ENCODE results near the gene TBL2. TPM values are rescaled to one million over a fixed set of nuclear protein-coding genes. Genes with fewer than 3 reads are reported as not detected.

Gene TBL2
- total RNA-seq, 1 experiment from 2014 or later, result 32.3 TPM

GRCh38 chr7:73549176-73549575 is 29.2 kb downstream of the TBL2 start:
- ATAC-seq, result no peak
- no peak for DNase-seq (ENCODE audit: low spot score)
- TF ChIP-seq TEAD4 (CRISPR knock-in tag; IDR thresholded peaks at IDR 0.05) (no peak), ZNF425 (CRISPR knock-in tag; conservative IDR thresholded peaks at IDR 0.05) (no peak), ZNF281 (CRISPR knock-in tag; IDR thresholded peaks at IDR 0.05) (no peak), ZNF423 (CRISPR knock-in tag; IDR thresholded peaks at IDR 0.05) (no peak), GTF2I (CRISPR knock-in tag; conservative IDR thresholded peaks at IDR 0.05) (no peak), ZNF532 (CRISPR knock-in tag; IDR thresholded peaks at IDR 0.05; ENCODE audit: borderline replicate concordance) (no peak), NR2C2 (CRISPR knock-in tag; IDR thresholded peaks at IDR 0.05) (no peak), FOXP1 (CRISPR knock-in tag; IDR thresholded peaks at IDR 0.05; ENCODE audit: borderline replicate concordance) (no peak), SP1 (CRISPR knock-in tag; conservative IDR thresholded peaks at IDR 0.05) (no peak), E2F1 (CRISPR knock-in tag; IDR thresholded peaks at IDR 0.05) (no peak), CREM (CRISPR knock-in tag; IDR thresholded peaks at IDR 0.05) (no peak), ZNF232 (CRISPR knock-in tag; IDR thresholded peaks at IDR 0.05) (no peak), JAZF1 (CRISPR knock-in tag; IDR thresholded peaks at IDR 0.05) (no peak)
- ChIA-PET CTCF (no interaction called here), POLR2A (no interaction called here)
- no peaks in the 10 kb centered on the region for H3K9me3 Mint-ChIP-seq
- peaks cover 15% of the 10 kb centered on the region for H3K36me3 Mint-ChIP-seq
- H3K4me3 Mint-ChIP-seq, result no peak overlapping the region
- H3K4me1 Mint-ChIP-seq, result no peaks in the 10 kb centered on the region
- peak overlapping the region; percentile 20 for H3K27ac Mint-ChIP-seq
- no peaks in the 10 kb centered on the region for H3K27me3 Mint-ChIP-seq (ENCODE audit: low read depth)

GRCh38 chr7:73547841-73548240 is 30.5 kb downstream of the TBL2 start:
- ATAC-seq (no peak), DNase-seq (ENCODE audit: low spot score) (no peak)
- Mint-ChIP-seq H3K9me3 (no peaks in the 10 kb centered on the region), H3K27ac (no peak overlapping the region), H3K36me3 (peaks cover 16% of the 10 kb centered on the region), H3K4me1 (no peaks in the 10 kb centered on the region), H3K27me3 (ENCODE audit: low read depth) (no peaks in the 10 kb centered on the region), H3K4me3 (no peak overlapping the region)
- ChIA-PET CTCF (interaction anchor here (1.5 kb wide), 1 partner anchor 178 kb away, joined by 4 read pairs; no protein-coding TSS in a partner anchor), POLR2A (no interaction called here)
- TF ChIP-seq ZNF512 (CRISPR knock-in tag; IDR thresholded peaks at IDR 0.05; ENCODE audit: borderline replicate concordance), result no peak
- TF ChIP-seq SP1 (CRISPR knock-in tag; conservative IDR thresholded peaks at IDR 0.05), result no peak
- TF ChIP-seq FOXK1 (CRISPR knock-in tag; IDR thresholded peaks at IDR 0.05), result no peak
- no peak for TF ChIP-seq KAT7 (CRISPR knock-in tag; IDR thresholded peaks at IDR 0.05; ENCODE audit: borderline replicate concordance)
- TF ChIP-seq CREB1 (CRISPR knock-in tag; IDR thresholded peaks at IDR 0.05), result no peak
- no peak for TF ChIP-seq EMX1 (CRISPR knock-in tag; IDR thresholded peaks at IDR 0.05)
- TF ChIP-seq MAX (CRISPR knock-in tag; IDR thresholded peaks at IDR 0.05), result no peak
